Measurements from ENCODE around the gene ORM1.
A peak's percentile ranks its signal among the peaks of the same experiment; 100 is the strongest.

The ORM1 gene

GRCh38 chr9:114371343-114371944, 48.5 kb downstream of the ORM1 start:
- no peak overlapping the region for H3K4me3 ChIP-seq (ENCODE audit: low read depth, low read length)
- TF ChIP-seq CTCF (IDR thresholded peaks at IDR 0.05; ENCODE audit: borderline replicate concordance, insufficient read depth, low read depth, low read length), result no peak

- no peak for TF ChIP-seq CTCF (IDR thresholded peaks at IDR 0.05; ENCODE audit: borderline replicate concordance, insufficient read depth, low read depth, low read length)
- peak overlapping the region; percentile 1 for H3K4me3 ChIP-seq (ENCODE audit: low read depth, low read length)
Measured at GRCh38 chr9:114371973-114372917, 49.3 kb downstream of the ORM1 start.

- no peak overlapping the region for H3K4me3 ChIP-seq (ENCODE audit: low read depth, low read length)
- TF ChIP-seq CTCF (IDR thresholded peaks at IDR 0.05; ENCODE audit: borderline replicate concordance, insufficient read depth, low read depth, low read length), result no peak
Measured at GRCh38 chr9:114372921-114373448, 50.1 kb downstream of the ORM1 start.

- TF ChIP-seq CTCF (IDR thresholded peaks at IDR 0.05; ENCODE audit: borderline replicate concordance, insufficient read depth, low read depth, low read length), result no peak
Measured at GRCh38 chr9:114373960-114374730, 51.2 kb downstream of the ORM1 start.

GRCh38 chr9:114374936-114375335, 52.0 kb downstream of the ORM1 start:
- no peak for TF ChIP-seq CTCF (IDR thresholded peaks at IDR 0.05; ENCODE audit: borderline replicate concordance, insufficient read depth, low read depth, low read length)
- no peak overlapping the region for H3K4me3 ChIP-seq (ENCODE audit: low read depth, low read length)

More at GRCh38 chr9:114373960-114374730, 51.2 kb downstream of the ORM1 start:
- H3K4me3 ChIP-seq (ENCODE audit: low read depth, low read length), result no peak overlapping the region

- no peak for TF ChIP-seq CTCF (IDR thresholded peaks at IDR 0.05; ENCODE audit: borderline replicate concordance, insufficient read depth, low read depth, low read length)
- no peak overlapping the region for H3K4me3 ChIP-seq (ENCODE audit: low read depth, low read length)
Measured at GRCh38 chr9:114375386-114376175, 52.7 kb downstream of the ORM1 start.

Data from GM12875 (cell line).